Measurements from ENCODE around the gene SLC44A4. TPM values are rescaled to one million over a fixed set of nuclear protein-coding genes. Genes with fewer than 3 reads are reported as not detected.
"Not testable (repeated sequence)": the region's sequence is repeated elsewhere in the genome, so short reads cannot be mapped to it uniquely, and the experiment has no call there.

SLC44A4 gene
- total RNA-seq, 5 donors from 2014 or later (not counting 1 experiment from before 2014, with no cell fraction given): 0.13 to 0.96 (median 0.57) TPM; not detected in 2

DNA sequence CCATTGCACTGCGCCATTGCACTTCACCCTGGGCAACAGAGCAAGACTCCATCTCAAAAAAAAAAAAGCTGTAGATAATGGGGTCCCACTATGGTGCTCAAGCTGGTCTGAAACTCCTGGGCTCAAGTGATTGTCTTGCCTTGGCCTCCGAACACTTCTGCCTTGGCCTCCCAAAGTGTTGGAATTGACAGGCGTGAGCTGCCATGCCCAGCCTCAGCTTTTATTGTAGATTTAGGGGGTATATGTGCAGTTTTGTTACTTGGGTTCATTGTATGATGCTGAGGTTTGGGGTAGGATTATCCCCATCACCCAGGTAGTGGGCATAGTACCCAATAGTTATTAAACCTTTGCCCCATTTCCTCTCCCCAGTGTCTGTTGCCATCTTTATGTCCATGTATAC, 39.8 kb downstream of the SLC44A4 start:
- H3K36me3 Mint-ChIP-seq: peaks cover 33% of the 10 kb centered on the region

DNA sequence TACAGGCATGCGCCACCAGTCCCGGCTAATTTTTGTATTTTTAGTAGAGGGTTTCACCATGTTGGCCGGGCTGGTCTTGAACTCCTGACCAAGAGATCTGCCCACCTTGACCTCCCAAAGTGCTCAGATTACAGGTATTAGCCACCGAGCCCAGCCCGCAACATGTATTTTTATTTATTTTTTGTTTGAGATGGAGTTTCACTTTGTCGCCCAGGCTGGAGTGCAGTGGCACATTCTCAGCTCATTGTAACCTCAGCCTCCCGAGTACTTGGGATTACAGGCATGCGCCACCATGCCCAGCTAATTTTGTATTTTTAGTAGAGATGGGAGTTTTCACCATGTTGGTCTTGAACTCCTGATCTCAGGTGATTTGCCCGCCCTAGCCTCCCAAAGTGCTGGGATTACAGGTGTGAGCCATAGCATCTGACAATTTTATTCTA, 40.7 kb downstream of the SLC44A4 start:
- not testable (repeated sequence) for H3K27me3 Mint-ChIP-seq; H3K9me3 ChIP-seq; H3K27me3 ChIP-seq (replicated peaks in 1 of 2; ENCODE audit: control insufficient read depth in 2 of 2, extremely low read depth in 1 of 2, insufficient read depth in 2 of 2, low read length in 1 of 2); DNase-seq; ATAC-seq (replicated peaks in 1 of 4); H3K9me3 Mint-ChIP-seq
- Histone ChIP-seq H3K4me3 (ENCODE audit: control insufficient read depth in 1 of 2, extremely low read depth in 1 of 2, low read length in 1 of 2) (peak overlapping the region in 1 of 2 donors; percentile 10), H3K27ac (ENCODE audit: low read length) (peak overlapping the region; percentile 97), H3K4me1 (ENCODE audit: control insufficient read depth in 1 of 2, extremely low read depth in 1 of 2, insufficient read depth in 2 of 2, low read length in 2 of 2) (peaks cover 17 to 49% of the 10 kb centered on the region in 2 experiments), H3K36me3 (ENCODE audit: control insufficient read depth in 2 of 2, extremely low read depth in 1 of 2, insufficient read depth in 1 of 2, low read length in 1 of 2) (peaks cover 5 to 44% of the 10 kb centered on the region in 2 donors)
- Mint-ChIP-seq H3K27ac (peak overlapping the region; percentile 98 to 100), H3K36me3 (peaks cover 33% of the 10 kb centered on the region), H3K4me3 (peak overlapping the region; percentile 13 to 98 (median 21)), H3K4me1 (peaks cover 35 to 47% (median 44%) of the 10 kb centered on the region in 3 donors)
- ChIA-PET POLR2A (interaction anchor here in 1 of 2 donors (0.7 kb wide), 1 partner anchor 285 kb away, joined by 5 read pairs; no protein-coding TSS in a partner anchor), CTCF (interaction anchor here (0.6 to 2.3 kb wide), 3 partner anchors 22 to 50 kb away, joined by 3 to 5 read pairs (median 4); partner anchors contain the start of gene NEU1 (in 1 of the 2))
- 61% methylated on average over 3 of the region's 9 CpGs for WGBS (ENCODE audit: insufficient coverage)

More for the DNA sequence above, 39.8 kb downstream of the SLC44A4 start:
- no peaks in the 10 kb centered on the region for H3K27me3 Mint-ChIP-seq
- ChIA-PET POLR2A (no interaction called here), CTCF (interaction anchor here (0.5 to 2.3 kb wide), 5 partner anchors 21 to 237 kb away, joined by 3 to 5 read pairs (median 5); partner anchors contain the start of gene NEU1 (in 1 of the 2))
- H3K36me3 ChIP-seq (ENCODE audit: control insufficient read depth in 2 of 2, extremely low read depth in 1 of 2, insufficient read depth in 1 of 2, low read length in 1 of 2): peaks cover 5 to 44% of the 10 kb centered on the region in 2 donors
- H3K9me3 Mint-ChIP-seq: no peaks in the 10 kb centered on the region
- H3K27me3 ChIP-seq (replicated peaks in 1 of 2; ENCODE audit: control insufficient read depth in 2 of 2, extremely low read depth in 1 of 2, insufficient read depth in 2 of 2, low read length in 1 of 2): no peaks in the 10 kb centered on the region
- H3K9me3 ChIP-seq: no peaks in the 10 kb centered on the region
- H3K4me3 Mint-ChIP-seq: no peak overlapping the region
- peaks cover 17 to 43% of the 10 kb centered on the region in 2 experiments for H3K4me1 ChIP-seq (ENCODE audit: control insufficient read depth in 1 of 2, extremely low read depth in 1 of 2, insufficient read depth in 2 of 2, low read length in 2 of 2)
- H3K27ac ChIP-seq (ENCODE audit: low read length): no peak overlapping the region
- H3K4me1 Mint-ChIP-seq: peaks cover 35 to 45% (median 44%) of the 10 kb centered on the region in 3 donors
- no peak overlapping the region for H3K4me3 ChIP-seq (ENCODE audit: control insufficient read depth in 1 of 2, extremely low read depth in 1 of 2, low read length in 1 of 2)
- H3K27ac Mint-ChIP-seq: peak overlapping the region in 1 of 2 donors; percentile 48
- WGBS (ENCODE audit: insufficient coverage): 92% methylated on average over 2 of the region's 3 CpGs
- DNase-seq (no peak), ATAC-seq (replicated peaks in 1 of 4) (no peak)

- H3K36me3 ChIP-seq (ENCODE audit: control insufficient read depth in 2 of 2, extremely low read depth in 1 of 2, insufficient read depth in 1 of 2, low read length in 1 of 2): peaks cover 5 to 44% of the 10 kb centered on the region in 2 donors
- no peaks in the 10 kb centered on the region for H3K9me3 ChIP-seq
- peaks cover 17 to 49% of the 10 kb centered on the region in 2 experiments for H3K4me1 ChIP-seq (ENCODE audit: control insufficient read depth in 1 of 2, extremely low read depth in 1 of 2, insufficient read depth in 2 of 2, low read length in 2 of 2)
- ChIA-PET POLR2A (interaction anchor here in 1 of 2 donors (0.7 to 0.8 kb wide), 2 partner anchors 9 to 285 kb away, joined by 3 to 5 read pairs; no protein-coding TSS in a partner anchor), CTCF (interaction anchor here (0.6 to 1.1 kb wide), 3 partner anchors 9 to 107 kb away, joined by 3 to 4 read pairs (median 3); no protein-coding TSS in a partner anchor)
- peaks cover 36 to 50% (median 44%) of the 10 kb centered on the region in 3 donors for H3K4me1 Mint-ChIP-seq
- DNase-seq (no peak), ATAC-seq (replicated peaks in 1 of 4) (no peak)
- H3K27me3 Mint-ChIP-seq: no peaks in the 10 kb centered on the region
- peak overlapping the region; percentile 46 to 97 for H3K4me3 ChIP-seq (ENCODE audit: control insufficient read depth in 1 of 2, extremely low read depth in 1 of 2, low read length in 1 of 2)
- peak overlapping the region; percentile 94 to 98 (median 98) for H3K4me3 Mint-ChIP-seq
- peak overlapping the region; percentile 98 to 100 for H3K27ac Mint-ChIP-seq
- WGBS (ENCODE audit: insufficient coverage): no CpG with 5 or more reads among the region's 1 CpG
- H3K36me3 Mint-ChIP-seq: peaks cover 33% of the 10 kb centered on the region
- no peaks in the 10 kb centered on the region for H3K27me3 ChIP-seq (replicated peaks in 1 of 2; ENCODE audit: control insufficient read depth in 2 of 2, extremely low read depth in 1 of 2, insufficient read depth in 2 of 2, low read length in 1 of 2)
- H3K27ac ChIP-seq (ENCODE audit: low read length): peak overlapping the region; percentile 97
- no peaks in the 10 kb centered on the region for H3K9me3 Mint-ChIP-seq
Observed at GRCh38 chr6:31837369-31838113, 41.3 kb downstream of the SLC44A4 start.

- Histone ChIP-seq H3K36me3 (ENCODE audit: control insufficient read depth in 2 of 2, extremely low read depth in 1 of 2, insufficient read depth in 1 of 2, low read length in 1 of 2) (peaks cover 5 to 44% of the 10 kb centered on the region in 2 donors), H3K27ac (ENCODE audit: low read length) (peak overlapping the region; percentile 97), H3K4me3 (ENCODE audit: control insufficient read depth in 1 of 2, extremely low read depth in 1 of 2, low read length in 1 of 2) (peak overlapping the region; percentile 97 to 98), H3K4me1 (ENCODE audit: control insufficient read depth in 1 of 2, extremely low read depth in 1 of 2, insufficient read depth in 2 of 2, low read length in 2 of 2) (peaks cover 17 to 49% of the 10 kb centered on the region in 2 experiments), H3K9me3 (no peaks in the 10 kb centered on the region), H3K27me3 (replicated peaks in 1 of 2; ENCODE audit: control insufficient read depth in 2 of 2, extremely low read depth in 1 of 2, insufficient read depth in 2 of 2, low read length in 1 of 2) (no peaks in the 10 kb centered on the region)
- H3K4me3 Mint-ChIP-seq: peak overlapping the region; percentile 94 to 98 (median 98)
- ChIA-PET POLR2A (interaction anchor here (0.6 to 0.8 kb wide), 4 partner anchors 10 to 261 kb away, joined by 3 to 6 read pairs (median 4); no protein-coding TSS in a partner anchor), CTCF (interaction anchor here (0.5 to 1.1 kb wide), 5 partner anchors 10 to 173 kb away, joined by 3 to 9 read pairs (median 5); no protein-coding TSS in a partner anchor)
- no peaks in the 10 kb centered on the region for H3K27me3 Mint-ChIP-seq
- H3K9me3 Mint-ChIP-seq: no peaks in the 10 kb centered on the region
- peaks cover 36 to 50% (median 44%) of the 10 kb centered on the region in 3 donors for H3K4me1 Mint-ChIP-seq
- peak overlapping the region; percentile 98 to 100 for H3K27ac Mint-ChIP-seq
- WGBS (ENCODE audit: insufficient coverage): 22% methylated on average over 6 of the region's 12 CpGs
- H3K36me3 Mint-ChIP-seq: peaks cover 33% of the 10 kb centered on the region
- DNase-seq (peak in 1 of 35 experiments; percentile 55), ATAC-seq (replicated peaks in 1 of 4) (no peak)
Observed at GRCh38 chr6:31836474-31837368, 42.1 kb downstream of the SLC44A4 start.

GRCh38 chr6:31836047-31836473, 42.7 kb downstream of the SLC44A4 start:
- Mint-ChIP-seq H3K36me3 (peaks cover 33% of the 10 kb centered on the region), H3K4me3 (peak overlapping the region; percentile 94 to 98 (median 98)), H3K27me3 (no peaks in the 10 kb centered on the region), H3K4me1 (peaks cover 37 to 51% (median 46%) of the 10 kb centered on the region in 3 donors), H3K27ac (peak overlapping the region; percentile 98 to 100), H3K9me3 (no peaks in the 10 kb centered on the region)
- WGBS (ENCODE audit: insufficient coverage): 0% methylated on average over 3 of the region's 14 CpGs
- ATAC-seq (replicated peaks in 1 of 4) (no peak), DNase-seq (peak in 1 of 35 experiments; percentile 26)
- Histone ChIP-seq H3K4me3 (ENCODE audit: control insufficient read depth in 1 of 2, extremely low read depth in 1 of 2, low read length in 1 of 2) (peak overlapping the region; percentile 97 to 98), H3K27me3 (replicated peaks in 1 of 2; ENCODE audit: control insufficient read depth in 2 of 2, extremely low read depth in 1 of 2, insufficient read depth in 2 of 2, low read length in 1 of 2) (no peaks in the 10 kb centered on the region), H3K27ac (ENCODE audit: low read length) (peak overlapping the region; percentile 97), H3K4me1 (ENCODE audit: control insufficient read depth in 1 of 2, extremely low read depth in 1 of 2, insufficient read depth in 2 of 2, low read length in 2 of 2) (peaks cover 19 to 54% of the 10 kb centered on the region in 2 experiments), H3K36me3 (ENCODE audit: control insufficient read depth in 2 of 2, extremely low read depth in 1 of 2, insufficient read depth in 1 of 2, low read length in 1 of 2) (peaks cover 5 to 44% of the 10 kb centered on the region in 2 donors), H3K9me3 (no peaks in the 10 kb centered on the region)
- ChIA-PET CTCF (interaction anchor here (0.5 to 0.7 kb wide), 3 partner anchors 13 to 173 kb away, joined by 5 to 9 read pairs (median 6); no protein-coding TSS in a partner anchor), POLR2A (interaction anchor here (0.6 to 0.7 kb wide), 5 partner anchors 16 to 260 kb away, joined by 3 to 7 read pairs (median 4); no protein-coding TSS in a partner anchor)
